Measurements from ENCODE around the gene SEMA4F.
"Not testable (repeated sequence)": the region's sequence is repeated elsewhere in the genome, so short reads cannot be mapped to it uniquely, and the experiment has no call there.

The SEMA4F gene

DNA sequence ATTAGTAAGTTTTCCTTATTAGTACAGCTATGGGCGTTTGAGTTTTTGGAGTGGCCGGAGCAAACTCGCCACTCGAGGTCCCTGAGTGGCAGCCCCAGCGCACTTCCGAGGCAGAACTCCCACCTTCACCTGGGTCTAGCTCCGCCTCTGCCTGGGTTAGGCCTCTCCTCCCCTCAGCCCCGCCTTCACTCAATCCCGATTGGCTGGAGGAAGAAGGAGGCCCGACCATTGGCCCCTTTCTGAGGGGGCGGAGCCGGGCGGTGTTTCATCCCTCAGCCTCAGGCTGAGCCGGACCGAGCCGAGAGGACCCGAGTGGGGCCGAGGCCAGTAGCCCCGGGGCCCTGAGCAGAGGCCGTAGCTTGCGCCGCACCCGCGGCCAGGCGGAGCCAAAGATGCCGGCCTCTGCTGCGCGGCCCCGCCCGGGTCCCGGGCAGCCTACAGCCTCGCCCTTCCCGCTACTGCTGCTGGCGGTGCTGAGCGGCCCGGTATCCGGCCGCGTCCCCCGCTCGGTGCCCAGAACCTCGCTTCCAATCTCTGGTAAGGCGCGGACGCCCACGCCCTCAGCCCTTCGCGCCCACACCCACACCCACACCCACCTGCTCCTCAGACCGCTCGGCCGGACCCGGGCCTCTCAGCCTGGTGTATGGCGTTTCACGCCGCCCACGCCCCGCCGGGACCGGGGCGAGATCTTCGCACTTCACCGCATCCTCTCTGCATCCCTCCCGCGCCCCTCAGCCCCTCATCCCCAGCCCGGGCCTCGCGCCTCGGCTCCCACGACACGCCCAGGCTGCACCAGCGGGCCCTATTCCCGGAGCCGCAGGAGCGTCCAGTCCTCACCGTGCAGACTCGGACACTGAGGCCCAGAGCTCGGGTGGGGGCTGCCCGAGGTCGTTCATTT, at the start of gene SEMA4F:
Gene SEMA4F (plus strand): TSS at position 263 of the 898 bp plus-strand sequence. CDS start 130 bp downstream, at position 393.
- peak; percentile 69 to 89 (median 80) for DNase-seq

DNA sequence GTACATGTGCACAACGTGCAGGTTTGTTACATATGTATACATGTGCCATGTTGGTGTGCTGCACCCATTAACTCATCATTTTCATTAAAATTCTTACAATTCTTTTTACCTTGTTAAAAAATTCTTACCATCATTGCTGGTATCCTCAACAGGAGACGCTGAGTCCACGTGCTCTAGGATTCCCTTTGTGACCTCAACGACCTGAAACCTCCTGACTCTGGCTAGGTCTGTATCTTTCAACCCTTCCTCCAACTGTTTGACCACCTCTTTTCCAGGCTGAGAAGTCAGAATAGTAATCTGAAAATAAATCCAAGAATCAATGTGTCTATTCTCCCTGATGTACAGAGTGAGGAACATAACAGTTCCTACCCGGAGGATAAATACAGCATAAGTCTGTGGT, 47.1 kb upstream of the SEMA4F start:
- no peak for DNase-seq

- DNase-seq: no peak
These were observed 36.9 kb upstream of the SEMA4F start for GRCh38 chr2:74617122-74617521.

DNA sequence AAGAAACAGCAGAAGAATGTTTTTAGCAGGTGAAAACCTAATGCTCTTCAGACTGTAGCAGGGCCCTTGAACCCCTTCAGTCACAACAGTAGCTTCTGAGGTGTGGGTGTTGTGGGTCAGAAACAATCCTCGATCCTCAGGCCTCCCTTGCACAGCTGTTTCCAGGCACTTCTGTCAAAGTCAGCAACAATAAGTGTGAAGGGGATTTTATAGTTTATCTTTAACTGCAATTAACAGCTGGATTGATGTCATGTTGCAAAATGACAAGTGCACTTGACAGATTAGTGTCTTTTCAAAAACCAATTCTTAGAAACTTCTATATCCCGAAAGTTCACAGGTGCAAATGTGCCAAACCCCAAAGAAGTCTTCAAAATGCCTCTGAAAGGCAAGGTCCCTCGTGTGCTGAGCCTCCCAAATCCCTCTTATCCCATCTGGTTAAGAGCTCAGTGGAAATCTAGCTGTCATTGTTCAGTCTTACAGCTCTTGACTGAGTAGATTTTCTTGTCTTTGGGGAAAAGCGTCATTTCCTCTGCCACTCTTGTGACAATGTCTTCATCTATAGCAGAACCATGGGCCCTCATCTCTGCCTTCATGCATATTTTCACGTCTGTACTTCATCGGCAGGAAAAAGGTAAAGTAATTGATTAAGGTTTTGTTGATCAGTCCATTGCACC, 35.5 kb upstream of the SEMA4F start:
- DNase-seq: no peak

GRCh38 chr2:74619651-74620297, 34.3 kb upstream of the SEMA4F start:
- DNase-seq: no peak

- no peak for DNase-seq
These were observed 33.4 kb upstream of the SEMA4F start for GRCh38 chr2:74620671-74621070.

DNA sequence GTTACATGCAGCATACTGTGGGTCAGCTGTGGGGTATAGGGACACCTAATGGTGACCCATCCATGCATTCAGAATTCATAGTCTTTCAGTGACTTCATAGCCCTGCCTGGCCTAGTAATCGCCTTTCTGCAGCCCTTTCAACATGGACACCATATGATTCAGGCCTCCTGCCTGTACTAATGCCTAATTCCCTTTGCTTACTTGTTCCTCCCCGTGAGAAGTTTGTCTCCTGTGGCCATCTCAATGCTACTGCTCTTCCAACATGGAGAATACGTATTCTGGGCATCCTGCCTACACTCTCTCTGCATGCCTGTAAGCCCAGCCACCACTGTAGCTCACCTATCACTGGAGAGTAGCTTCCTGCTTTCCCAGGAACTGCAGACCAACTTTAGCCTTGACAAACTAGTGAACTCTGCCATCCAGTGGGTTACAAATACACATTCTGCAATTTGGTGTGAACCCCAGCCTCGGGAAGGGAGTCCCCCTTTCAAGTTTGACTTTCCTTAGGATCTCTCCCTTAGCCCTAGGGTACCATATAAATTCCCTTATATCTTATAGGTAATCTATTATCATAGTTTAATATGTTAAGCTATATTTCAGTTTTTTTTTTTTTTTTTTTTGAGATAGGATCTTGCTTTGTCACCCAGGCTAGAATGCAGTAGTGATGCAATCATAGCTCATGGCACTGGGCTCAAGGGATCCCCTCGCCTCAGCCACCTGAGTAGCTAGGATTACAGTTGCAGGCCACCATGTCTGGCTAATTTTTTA, 28.2 kb upstream of the SEMA4F start:
- no peak for DNase-seq

DNA sequence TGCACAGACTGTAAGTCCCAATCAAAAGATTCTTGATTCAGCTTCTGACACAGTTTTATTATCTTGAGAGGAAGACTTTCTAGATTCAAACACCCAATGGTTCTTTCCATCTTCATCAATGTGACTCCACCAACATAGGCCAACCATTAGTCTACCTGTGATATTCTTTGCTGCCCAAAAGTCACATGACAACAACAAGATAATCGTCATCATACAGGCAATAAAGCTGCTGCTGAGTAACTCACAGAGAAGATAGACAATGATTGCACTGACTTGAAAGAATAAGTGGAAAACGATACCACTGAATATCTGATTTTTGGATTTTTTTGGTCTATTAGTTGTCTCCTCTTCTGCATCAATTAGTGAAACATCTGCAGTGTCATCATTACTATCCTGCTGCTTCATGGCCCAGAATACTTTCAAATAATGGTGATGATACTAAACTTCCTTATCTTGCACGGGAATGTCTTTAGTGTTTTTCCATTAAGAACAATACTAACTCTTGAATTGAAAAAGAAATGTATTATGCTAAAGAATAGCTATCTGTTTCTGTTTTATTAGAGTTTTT, 25.4 kb upstream of the SEMA4F start:
- no peak for DNase-seq

DNA sequence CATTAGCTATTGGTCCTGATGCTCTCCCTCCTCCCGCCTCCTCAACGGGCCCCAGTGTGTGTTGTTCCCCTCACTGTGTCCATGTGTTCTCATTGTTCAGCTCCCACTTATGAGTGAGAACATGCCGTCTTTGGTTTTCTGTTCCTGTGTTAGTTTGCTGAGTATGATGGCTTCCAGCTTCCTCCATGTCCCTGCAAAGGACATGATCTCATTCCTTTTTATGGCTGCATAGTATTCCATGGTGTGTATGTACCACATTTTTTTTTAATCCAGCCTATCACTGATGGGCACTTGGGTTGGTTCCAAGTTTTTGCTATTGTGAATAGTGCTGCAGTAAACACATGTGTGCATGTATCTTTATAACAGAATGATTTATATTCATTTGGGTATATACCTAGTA, 23.6 kb upstream of the SEMA4F start:
- DNase-seq: not testable (repeated sequence)

DNA sequence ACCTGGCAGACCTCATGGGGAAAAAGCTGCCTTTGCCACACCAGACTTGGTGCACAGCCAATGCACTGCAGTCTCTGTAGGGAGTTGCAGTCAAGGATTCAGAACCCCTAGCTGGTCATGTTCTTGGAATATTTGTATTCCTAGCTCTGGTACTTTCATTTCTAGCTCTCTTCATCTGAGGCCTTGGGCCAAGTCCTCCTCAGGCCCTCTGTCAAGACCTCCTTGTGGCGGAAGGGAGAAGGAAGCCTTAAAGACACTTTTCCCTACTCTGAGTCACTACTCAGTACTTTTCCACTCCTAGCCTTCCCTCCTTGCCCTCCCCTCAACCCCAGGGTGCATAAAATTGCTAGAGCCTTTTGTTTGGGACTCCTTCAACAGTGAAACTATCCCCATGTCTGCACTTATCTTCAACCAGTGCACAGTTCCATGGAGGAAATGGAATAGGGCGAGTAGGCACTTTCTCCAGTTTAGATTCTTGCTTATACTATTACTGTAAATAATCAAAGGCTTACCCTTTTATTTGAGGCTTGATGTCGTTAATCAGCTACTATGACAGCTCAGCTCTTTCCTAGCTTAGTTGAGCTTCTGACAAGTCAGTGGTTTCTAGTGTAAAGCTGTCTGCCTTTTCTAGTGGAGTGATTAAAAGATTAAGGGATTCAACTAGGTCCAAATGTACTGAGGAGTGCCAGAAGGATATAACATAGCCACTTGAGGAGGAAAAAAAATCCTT, 21.7 kb upstream of the SEMA4F start:
- no peak for DNase-seq

GRCh38 chr2:74632939-74633312, 21.1 kb upstream of the SEMA4F start:
- DNase-seq: no peak

GRCh38 chr2:74639550-74639949, 14.5 kb upstream of the SEMA4F start:
- no peak for DNase-seq

GRCh38 chr2:74645344-74645743, 8.7 kb upstream of the SEMA4F start:
- no peak for DNase-seq

GRCh38 chr2:74646201-74646600, 7.8 kb upstream of the SEMA4F start:
- no peak for DNase-seq

DNA sequence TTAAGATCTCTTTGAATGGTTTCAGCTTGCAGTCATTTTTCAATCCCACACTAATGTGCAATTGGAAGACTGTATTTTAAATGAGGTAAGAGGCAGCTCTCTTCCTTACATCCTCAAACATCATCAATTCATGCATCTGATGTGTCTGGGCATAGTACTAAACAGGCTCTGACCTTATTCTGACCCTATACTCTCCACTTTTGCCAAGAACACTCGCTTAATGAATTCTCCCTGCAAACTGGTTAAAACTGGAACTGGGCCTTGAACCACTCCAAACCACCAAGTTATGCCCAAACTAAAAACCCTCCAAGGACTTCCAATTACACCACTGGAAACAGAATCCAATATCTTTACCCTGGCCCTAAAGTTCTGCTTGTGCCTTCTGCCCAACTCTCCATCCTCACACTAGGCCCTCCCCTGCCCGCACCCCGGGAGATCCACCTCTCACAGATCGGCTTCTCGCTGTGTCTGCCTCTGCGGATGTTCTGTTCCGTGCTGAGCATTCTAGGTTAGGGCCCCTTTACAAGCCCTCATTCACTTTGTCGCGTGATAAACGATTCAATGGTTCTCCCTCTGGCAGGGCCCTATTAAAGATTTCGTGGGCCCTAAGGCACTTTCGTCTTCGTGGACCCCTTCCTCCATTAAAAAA, 7.1 kb upstream of the SEMA4F start:
- no peak for DNase-seq

DNA sequence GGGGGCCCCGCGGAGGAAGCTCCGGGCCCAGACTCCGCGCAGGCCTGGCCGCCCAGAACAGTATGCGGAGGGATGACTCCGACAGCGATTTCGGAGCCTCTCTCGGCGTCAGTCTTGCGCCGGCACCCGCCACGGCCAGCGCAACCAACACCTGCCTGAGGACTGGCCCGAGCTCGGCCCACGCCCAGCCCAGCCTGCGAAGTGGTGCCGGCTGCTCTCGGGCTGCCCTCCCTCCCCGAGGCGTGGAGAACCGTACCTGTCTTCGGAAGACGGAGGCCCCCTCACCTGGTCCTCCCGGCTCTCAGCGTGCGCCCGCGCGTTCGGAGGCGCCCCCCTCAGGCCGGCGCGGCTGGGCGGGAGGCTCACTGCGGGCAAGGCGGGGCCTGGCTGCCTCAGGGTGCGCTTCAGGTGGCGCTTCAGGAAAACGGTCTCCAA, 6.0 kb upstream of the SEMA4F start, which contains the start of gene M1AP:
Gene M1AP (minus strand): TSS at position 322 of the 435 bp plus-strand sequence. CDS start 8,055 bp downstream, outside the sequence.
- DNase-seq: no peak

DNA sequence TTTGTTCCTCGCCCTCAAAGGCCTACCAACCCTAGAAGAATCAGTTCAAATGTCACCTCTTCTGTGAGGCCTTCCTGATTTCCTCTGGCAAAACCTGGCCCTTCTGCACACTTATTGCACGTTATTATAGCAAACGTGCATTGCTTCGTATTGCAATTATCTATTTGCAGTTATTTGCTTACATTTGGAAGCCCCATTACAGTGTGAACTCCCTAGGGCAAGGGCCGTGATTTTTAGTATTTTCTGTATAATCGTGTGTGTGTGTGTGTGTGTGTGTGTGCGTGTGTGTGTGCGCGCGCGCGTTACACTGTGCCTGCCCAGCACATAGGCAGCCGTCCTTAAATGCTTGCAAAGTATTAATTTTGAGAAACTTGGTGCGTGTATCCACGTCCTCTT, 460 bp upstream of the SEMA4F start:
- no peak for DNase-seq

DNA sequence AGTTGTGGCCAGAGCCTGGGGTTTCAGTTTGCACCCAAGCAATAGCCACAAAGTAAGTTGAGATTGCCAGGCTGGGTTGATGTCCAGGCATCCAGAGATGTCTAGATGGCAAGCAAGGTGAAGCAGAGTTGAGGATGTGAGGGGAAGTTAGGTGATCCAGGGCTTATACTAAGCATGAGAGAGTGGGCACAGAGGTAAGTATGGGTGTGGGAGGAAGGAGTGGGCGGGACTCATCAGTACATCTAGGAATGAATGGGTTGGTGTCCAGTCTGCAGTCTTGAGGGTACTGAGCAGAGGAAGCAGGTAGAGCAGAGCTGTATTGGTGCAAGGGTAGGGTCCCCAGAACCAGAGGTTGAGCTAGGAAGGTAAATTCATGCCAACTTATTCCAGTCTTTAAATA, 1.5 kb downstream of the SEMA4F start:
- DNase-seq: no peak

GRCh38 chr2:74658516-74658915, 4.5 kb downstream of the SEMA4F start:
- DNase-seq: no peak

DNA sequence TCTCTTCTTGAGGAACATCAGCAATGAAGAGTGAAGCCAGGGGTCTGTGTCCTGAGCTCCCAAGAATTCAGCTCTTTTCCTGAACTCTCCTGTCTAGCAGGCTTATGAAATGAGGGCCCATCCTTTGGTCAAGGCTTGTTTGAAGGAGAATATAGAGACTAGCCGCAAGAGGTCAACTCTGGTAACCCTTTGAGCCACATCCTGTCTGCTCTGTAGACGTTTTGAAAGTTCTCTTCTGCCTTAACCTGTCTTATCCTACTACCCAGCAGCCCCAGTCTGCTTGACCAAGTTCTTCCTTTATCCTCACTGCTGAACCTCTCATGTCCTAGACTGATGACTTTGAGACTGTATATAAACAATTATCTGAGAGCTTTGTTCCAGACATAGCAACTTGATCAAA, 5.4 kb downstream of the SEMA4F start:
- DNase-seq: no peak

- DNase-seq: no peak
These were observed 14.0 kb downstream of the SEMA4F start for GRCh38 chr2:74668087-74668486.

All from activated naive CD4-positive, alpha-beta T cell (primary cell).